Small intestine (tissue), 7 donors: Measurements from ENCODE around the gene SNTA1. TPM values are rescaled to one million over a fixed set of nuclear protein-coding genes. Genes with fewer than 3 reads are reported as not detected.
"Not testable (repeated sequence)": the region's sequence is repeated elsewhere in the genome, so short reads cannot be mapped to it uniquely, and the experiment has no call there.

ENCODE experiments used
- DNase-seq, 2 donors: peaks; one replicate each; pipeline versions ENCODE4 v3.0.0 to v3.0.0-alpha.2; 2013
- FAIRE-seq: peaks from 2 replicates; lab custom pipeline; 2012; peaks lifted over from hg19 to GRCh38; lab: Jason Lieb, UNC
- H3K27ac ChIP-seq, 3 donors: one replicate each; pipeline ENCODE4 v1.5.1; 2013; ENCODE audit warnings: low read length in 2 of 3, mild to moderate bottlenecking in 2 of 3, control low read depth in 1 of 3, inconsistent platforms in 1 of 3, low read depth in 1 of 3, moderate library complexity in 1 of 3
- H3K27me3 ChIP-seq, 3 donors: one replicate each; pipeline ENCODE4 v1.6.1; 2013; ENCODE audit warnings: low read length in 3 of 3, inconsistent platforms in 1 of 3; ENCODE audit not compliant: control insufficient read depth in 3 of 3, insufficient read depth in 3 of 3
- H3K36me3 ChIP-seq, 3 donors: one replicate each; pipeline ENCODE4 v1.6.1; 2013; ENCODE audit warnings: low read length in 3 of 3, inconsistent platforms in 1 of 3, low read depth in 1 of 3, mild to moderate bottlenecking in 1 of 3, moderate library complexity in 1 of 3; ENCODE audit not compliant: control insufficient read depth in 3 of 3, insufficient read depth in 2 of 3
- H3K4me1 ChIP-seq, 3 donors: one replicate each; pipeline ENCODE4 v1.6.1; 2013; ENCODE audit warnings: low read length in 2 of 3, inconsistent platforms in 1 of 3, low read depth in 1 of 3, mild to moderate bottlenecking in 1 of 3, moderate library complexity in 1 of 3; ENCODE audit not compliant: control insufficient read depth in 3 of 3, insufficient read depth in 2 of 3
- H3K4me3 ChIP-seq, 3 donors: one replicate each; pipeline ENCODE4 v1.5.1; 2013; ENCODE audit warnings: low read length in 3 of 3, control low read depth in 1 of 3, inconsistent platforms in 1 of 3, low read depth in 1 of 3, mild to moderate bottlenecking in 1 of 3, moderate library complexity in 1 of 3
- H3K9me3 ChIP-seq, 2 donors: one replicate each; pipeline ENCODE4 v1.6.1; 2013; ENCODE audit warnings: low read depth in 1 of 2, low read length in 1 of 2; ENCODE audit not compliant: control insufficient read depth in 2 of 2, insufficient read depth in 1 of 2
- WGBS, 3 donors: extraction: QIAGEN DNeasy Blood & Tissue Kit; methylation state at CpG; one replicate each; pipeline ENCODE4 v1.1.7; 2013; 5-methylcytosine and 5-hydroxymethylcytosine counted together
- polyA plus RNA-seq, 4 donors: library from polyadenylated mRNA; stranded (reverse) in 3 of 4; unstranded in 1 of 4; fragments of 200-250 nt in 3 of 4; fragments of 120-200 nt in 1 of 4; gene quantifications; one replicate each; pipeline versions ENCODE4 v1.2.1 to v1.2.3, GENCODE V29; 2013
- donor health status: healthy with polysubstance abuse.
- donor health status: control.
- donor health status: control.
- donor health status: Bipolar disorder and iron deficiency.
- donor health status: healthy.

The SNTA1 gene
- polyA plus RNA-seq, 4 donors: 8.3 to 15.4 (median 11.5) TPM

- DNase-seq (no peak), FAIRE-seq (no peak)
- H3K27me3 ChIP-seq: no peaks in the 10 kb centered on the region
- no peak overlapping the region for H3K4me3 ChIP-seq
- peaks cover 0 to 6% (median 0%) of the 10 kb centered on the region in 3 donors for H3K4me1 ChIP-seq
- no peaks in the 10 kb centered on the region for H3K36me3 ChIP-seq
- no peaks in the 10 kb centered on the region for H3K9me3 ChIP-seq
- 85 to 90% (median 85%) methylated on average over 7 of the region's 7 CpGs for WGBS, 3 donors
- H3K27ac ChIP-seq: no peak overlapping the region
Observed at GRCh38 chr20:33463332-33464101, 20.0 kb upstream of the SNTA1 start.

GRCh38 chr20:33460711-33461110, 17.1 kb upstream of the SNTA1 start:
- WGBS, 3 donors: 66 to 81% (median 76%) methylated on average over 5 of the region's 5 CpGs
- DNase-seq (peak in 1 of 2 donors; percentile 25), FAIRE-seq (no peak)
- Histone ChIP-seq H3K36me3 (no peaks in the 10 kb centered on the region), H3K4me1 (peaks cover 0 to 4% (median 0%) of the 10 kb centered on the region in 3 donors), H3K4me3 (no peak overlapping the region), H3K27me3 (no peaks in the 10 kb centered on the region), H3K9me3 (no peaks in the 10 kb centered on the region), H3K27ac (no peak overlapping the region)

GRCh38 chr20:33459599-33459998, 16.0 kb upstream of the SNTA1 start:
- Histone ChIP-seq H3K9me3 (no peaks in the 10 kb centered on the region), H3K36me3 (no peaks in the 10 kb centered on the region), H3K4me1 (no peaks in the 10 kb centered on the region), H3K27me3 (no peaks in the 10 kb centered on the region), H3K4me3 (no peak overlapping the region), H3K27ac (no peak overlapping the region)
- 81 to 88% (median 86%) methylated on average over 7 of the region's 7 CpGs for WGBS, 3 donors
- DNase-seq: no peak
- FAIRE-seq: no peak

GRCh38 chr20:33456916-33457642, 13.5 kb upstream of the SNTA1 start:
- H3K36me3 ChIP-seq, H3K27ac ChIP-seq, H3K27me3 ChIP-seq, FAIRE-seq, H3K4me3 ChIP-seq, H3K4me1 ChIP-seq, H3K9me3 ChIP-seq: not testable (repeated sequence)
- WGBS, 3 donors: 20 to 23% (median 21%) methylated on average over 5 of the region's 6 CpGs
- DNase-seq: peak; percentile 79 to 90

GRCh38 chr20:33450867-33451266, 7.3 kb upstream of the SNTA1 start:
- Histone ChIP-seq H3K9me3 (peaks cover 0 to 2% of the 10 kb centered on the region in 2 donors), H3K4me3 (no peak overlapping the region), H3K27ac (no peak overlapping the region), H3K27me3 (no peaks in the 10 kb centered on the region), H3K4me1 (no peaks in the 10 kb centered on the region), H3K36me3 (no peaks in the 10 kb centered on the region)
- 68 to 71% (median 68%) methylated on average over 4 of the region's 4 CpGs for WGBS, 3 donors
- FAIRE-seq (no peak), DNase-seq (no peak)

GRCh38 chr20:33445881-33446625, 2.5 kb upstream of the SNTA1 start:
- FAIRE-seq (no peak), DNase-seq (no peak)
- Histone ChIP-seq H3K27me3 (no peaks in the 10 kb centered on the region), H3K4me3 (no peak overlapping the region), H3K4me1 (peaks cover 0 to 18% (median 4%) of the 10 kb centered on the region in 3 donors), H3K27ac (no peak overlapping the region), H3K9me3 (peaks cover 0 to 2% of the 10 kb centered on the region in 2 donors), H3K36me3 (no peaks in the 10 kb centered on the region)
- 82 to 94% (median 85%) methylated on average over 4 of the region's 4 CpGs for WGBS, 3 donors

- Histone ChIP-seq H3K9me3 (peaks cover 0 to 2% of the 10 kb centered on the region in 2 donors), H3K36me3 (no peaks in the 10 kb centered on the region), H3K4me1 (peaks cover 0 to 21% (median 4%) of the 10 kb centered on the region in 3 donors), H3K27me3 (no peaks in the 10 kb centered on the region), H3K27ac (peak overlapping the region in 1 of 3 donors; percentile 12), H3K4me3 (peak overlapping the region in 2 of 3 donors; percentile 75 to 80)
- FAIRE-seq: no peak
- WGBS, 3 donors: 27 to 45% (median 29%) methylated on average over 4 of the region's 4 CpGs
- DNase-seq: peak; percentile 42 to 43
Observed at GRCh38 chr20:33444797-33445560, 1.4 kb upstream of the SNTA1 start.
